HG03442 (cell line): ENCODE measurements around the gene SPTBN5.

Experiments used
- ATAC-seq: cut with Tn5 transposase; IDR thresholded peaks from one replicate; pipeline ENCODE4 v1.9.1; 2021; ENCODE audit warnings: mild to moderate bottlenecking, moderate library complexity; ENCODE audit not compliant: unreplicated experiment

SPTBN5 gene

DNA sequence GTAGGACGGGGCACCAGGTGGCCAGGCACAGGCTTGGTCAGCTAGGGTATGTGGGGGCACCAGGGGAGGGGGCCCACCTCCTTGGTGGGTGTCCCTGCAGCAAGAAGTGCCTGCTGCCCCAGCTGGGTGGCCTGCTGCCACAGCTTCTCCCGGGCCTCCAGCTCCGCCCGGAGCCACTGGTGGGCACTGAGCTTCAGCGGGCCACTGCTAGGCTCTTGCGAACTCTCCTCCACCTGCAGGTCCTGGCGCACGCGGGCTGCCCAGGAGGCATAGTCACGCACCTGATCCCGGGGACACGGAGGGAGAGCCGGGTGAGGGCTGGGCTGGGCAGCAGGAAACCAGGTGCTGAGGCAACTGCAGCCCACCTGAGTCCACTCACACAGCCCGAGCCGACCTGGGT is 25.5 kb downstream of the SPTBN5 start:
- ATAC-seq, result no peak

- no peak for ATAC-seq
Observed at GRCh38 chr15:41866872-41867579, 26.8 kb downstream of the SPTBN5 start.

DNA sequence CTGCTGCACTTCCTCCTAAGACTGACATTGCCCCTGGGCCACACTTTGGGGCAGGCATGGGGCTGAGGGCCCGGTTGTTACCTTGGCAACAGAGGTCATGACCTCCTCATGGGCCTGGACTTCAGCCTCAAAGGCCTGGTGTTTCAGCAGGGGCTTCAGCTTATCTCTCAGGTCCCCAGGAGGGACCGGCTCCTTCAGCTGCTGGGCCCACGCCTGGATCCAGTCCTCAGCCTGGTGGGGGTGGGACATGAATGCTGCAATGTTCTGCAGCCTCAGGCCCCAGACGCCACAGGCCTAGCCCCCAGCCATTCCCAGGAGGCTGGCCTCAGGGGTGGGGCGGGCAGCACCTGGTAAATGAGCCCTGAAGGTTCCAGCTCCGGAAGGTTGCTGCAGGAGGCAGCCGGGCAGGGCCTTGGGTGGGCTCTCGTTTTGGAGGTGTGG is 27.6 kb downstream of the SPTBN5 start:
- no peak for ATAC-seq

- no peak for ATAC-seq
Observed at GRCh38 chr15:41865490-41866055, 28.3 kb downstream of the SPTBN5 start.

- no peak for ATAC-seq
Observed at GRCh38 chr15:41862515-41863116, 31.2 kb downstream of the SPTBN5 start.

GRCh38 chr15:41861736-41862356 is 32.0 kb downstream of the SPTBN5 start:
- ATAC-seq, result no peak

DNA sequence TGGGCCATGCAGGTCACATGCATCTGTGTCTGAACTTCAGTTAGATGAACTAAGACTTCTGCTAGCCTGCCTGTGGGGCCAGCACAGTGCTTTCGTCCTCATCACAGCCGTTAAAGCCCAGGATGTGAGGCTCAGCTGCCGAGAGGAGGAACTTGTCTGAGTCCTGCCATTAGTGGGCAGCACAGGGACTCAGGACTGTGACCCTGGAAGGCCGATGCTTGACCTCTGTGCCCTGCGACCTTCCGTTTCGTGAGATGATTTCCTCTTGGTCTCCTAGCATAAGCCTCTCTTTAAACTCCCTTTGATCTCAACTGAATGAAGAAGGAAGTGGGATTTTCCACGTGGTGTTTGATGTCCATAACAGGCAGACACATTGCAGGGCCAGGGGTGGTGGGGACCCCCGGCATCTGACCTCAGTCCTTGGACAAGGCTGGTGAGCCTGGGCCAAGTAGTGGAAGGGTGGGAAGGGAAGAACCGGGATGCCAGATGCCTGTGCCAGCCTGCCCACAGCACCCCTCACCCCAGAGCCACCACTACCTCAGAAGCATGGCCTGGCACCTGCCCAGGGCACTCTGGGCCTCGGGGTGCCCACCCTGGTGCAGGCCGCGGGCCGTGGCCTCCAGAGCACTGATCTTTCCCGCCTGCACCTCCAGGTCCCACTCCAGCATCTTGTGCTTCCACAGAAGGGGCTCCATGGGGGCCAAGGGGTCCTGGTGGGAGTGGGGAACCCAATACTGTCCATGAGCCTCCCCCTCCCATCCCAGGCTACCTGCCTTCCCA is 33.6 kb downstream of the SPTBN5 start:
- no peak for ATAC-seq

- ATAC-seq, result no peak
Observed at GRCh38 chr15:41858756-41859155, 35.1 kb downstream of the SPTBN5 start.

GRCh38 chr15:41857316-41857715 is 36.5 kb downstream of the SPTBN5 start:
- ATAC-seq, result no peak

DNA sequence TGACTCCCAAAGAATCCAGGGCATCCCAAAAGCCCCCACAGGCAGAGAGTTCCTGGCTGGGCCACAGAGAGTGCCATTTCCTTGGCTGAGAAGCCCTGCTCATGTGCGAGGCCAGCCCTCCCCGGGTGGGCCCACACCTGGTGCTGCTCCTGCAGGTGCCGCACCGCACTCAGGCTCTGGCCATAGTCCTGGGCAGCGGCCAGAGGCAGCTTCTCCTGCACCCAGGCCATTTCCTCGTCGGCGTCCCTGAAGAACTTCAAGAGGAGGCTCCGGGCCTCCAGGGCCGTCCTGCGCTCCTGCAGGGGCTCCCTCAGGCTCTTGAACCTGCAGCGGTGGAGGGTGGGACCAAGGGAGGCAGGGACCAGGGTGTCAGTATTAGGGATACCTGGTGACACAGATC is 37.1 kb downstream of the SPTBN5 start:
- no peak for ATAC-seq

DNA sequence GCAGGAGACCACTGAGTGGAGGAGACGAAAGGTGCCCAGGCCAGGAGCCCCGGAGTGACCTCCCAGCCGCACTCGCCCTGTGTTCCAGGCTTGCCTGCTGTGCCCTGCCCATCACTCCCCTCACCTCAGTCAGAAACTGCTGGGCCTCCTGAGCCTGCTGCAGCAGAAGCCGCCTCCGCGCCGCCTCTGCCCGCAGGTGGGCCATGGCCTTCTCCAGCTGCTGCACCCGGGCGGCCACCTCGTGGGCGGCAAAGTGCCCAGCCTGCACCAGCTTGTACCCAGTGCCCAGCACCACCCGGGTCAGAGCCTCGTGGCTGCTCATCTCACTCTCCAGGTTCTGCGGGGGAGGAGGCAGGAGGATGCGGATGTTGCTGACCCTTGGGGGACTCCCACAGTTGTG is 37.6 kb downstream of the SPTBN5 start:
- no peak for ATAC-seq

DNA sequence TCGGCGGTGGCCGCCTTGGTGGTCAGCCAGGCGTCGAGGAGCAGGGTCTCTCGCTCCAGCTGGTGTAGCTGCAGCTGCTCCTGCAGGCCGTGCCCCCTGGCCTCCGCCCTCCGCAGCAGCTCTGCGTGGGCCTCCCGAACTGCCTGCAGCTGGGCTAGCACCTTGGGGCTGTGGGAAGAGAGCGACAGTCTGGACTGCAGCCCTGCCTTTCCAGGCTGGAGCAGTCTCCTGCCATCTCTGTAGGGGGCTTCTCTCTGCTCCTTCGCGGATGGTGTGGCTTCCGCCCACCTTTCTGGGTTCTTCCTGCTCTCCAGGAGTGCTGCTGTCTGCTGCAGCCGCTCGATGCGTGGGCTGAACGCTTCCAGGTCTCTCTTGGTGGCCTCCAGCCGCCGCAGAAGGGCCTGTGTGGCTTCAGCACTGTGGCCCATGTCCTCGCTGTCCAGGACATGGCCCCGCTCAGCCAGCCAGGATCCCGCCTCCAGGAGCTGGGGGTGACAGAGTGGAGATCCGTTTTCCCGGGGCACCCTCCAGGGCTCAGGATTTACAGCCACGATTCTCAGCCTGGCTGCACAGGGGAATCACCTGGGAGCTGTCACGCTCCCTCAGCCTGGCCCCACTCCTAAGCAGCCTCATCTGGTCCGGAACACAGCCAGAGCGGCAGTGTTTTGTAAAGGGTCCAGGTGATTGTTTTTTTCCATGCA is 38.4 kb downstream of the SPTBN5 start:
- no peak for ATAC-seq

DNA sequence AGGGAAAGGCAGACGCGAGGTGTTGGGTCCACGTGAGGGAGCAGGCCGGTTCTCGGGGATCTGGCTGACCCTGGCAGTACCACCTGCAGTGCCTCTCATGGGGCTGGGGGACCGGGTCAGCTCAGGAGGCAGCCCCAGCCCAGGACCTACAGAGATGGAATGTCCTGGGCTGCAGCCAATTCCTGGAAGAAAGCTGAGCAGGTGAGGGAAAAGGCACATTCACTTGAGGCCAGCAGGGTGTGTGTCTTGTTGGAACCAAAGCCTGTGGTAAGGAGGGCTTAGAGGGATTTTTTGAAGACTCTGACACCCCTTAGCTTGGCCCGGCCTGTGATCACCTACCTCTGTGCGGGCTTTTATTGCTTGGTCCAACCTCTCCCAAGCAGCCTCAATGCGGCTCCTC is 39.4 kb downstream of the SPTBN5 start:
- no peak for ATAC-seq

DNA sequence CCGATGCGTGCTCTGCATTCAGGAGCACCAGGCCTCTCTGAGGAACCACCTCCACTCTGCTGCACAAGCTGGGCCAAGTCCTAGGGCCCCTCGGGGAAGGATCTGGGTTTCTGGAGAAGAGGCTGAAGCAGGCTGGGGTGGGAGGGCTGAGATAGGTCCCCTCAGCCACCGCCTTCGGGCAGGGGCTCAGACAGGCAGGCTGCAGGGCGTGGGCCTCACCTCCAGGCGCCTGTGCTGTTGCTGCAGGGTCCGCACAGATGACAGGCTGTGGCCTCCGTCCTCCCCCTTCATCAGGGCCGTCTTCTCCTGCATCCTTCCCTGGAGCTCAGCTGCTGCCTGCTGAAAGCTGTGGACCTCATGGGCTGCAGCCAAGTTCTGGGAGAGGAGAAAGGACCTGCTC is 40.0 kb downstream of the SPTBN5 start:
- ATAC-seq, result no peak

DNA sequence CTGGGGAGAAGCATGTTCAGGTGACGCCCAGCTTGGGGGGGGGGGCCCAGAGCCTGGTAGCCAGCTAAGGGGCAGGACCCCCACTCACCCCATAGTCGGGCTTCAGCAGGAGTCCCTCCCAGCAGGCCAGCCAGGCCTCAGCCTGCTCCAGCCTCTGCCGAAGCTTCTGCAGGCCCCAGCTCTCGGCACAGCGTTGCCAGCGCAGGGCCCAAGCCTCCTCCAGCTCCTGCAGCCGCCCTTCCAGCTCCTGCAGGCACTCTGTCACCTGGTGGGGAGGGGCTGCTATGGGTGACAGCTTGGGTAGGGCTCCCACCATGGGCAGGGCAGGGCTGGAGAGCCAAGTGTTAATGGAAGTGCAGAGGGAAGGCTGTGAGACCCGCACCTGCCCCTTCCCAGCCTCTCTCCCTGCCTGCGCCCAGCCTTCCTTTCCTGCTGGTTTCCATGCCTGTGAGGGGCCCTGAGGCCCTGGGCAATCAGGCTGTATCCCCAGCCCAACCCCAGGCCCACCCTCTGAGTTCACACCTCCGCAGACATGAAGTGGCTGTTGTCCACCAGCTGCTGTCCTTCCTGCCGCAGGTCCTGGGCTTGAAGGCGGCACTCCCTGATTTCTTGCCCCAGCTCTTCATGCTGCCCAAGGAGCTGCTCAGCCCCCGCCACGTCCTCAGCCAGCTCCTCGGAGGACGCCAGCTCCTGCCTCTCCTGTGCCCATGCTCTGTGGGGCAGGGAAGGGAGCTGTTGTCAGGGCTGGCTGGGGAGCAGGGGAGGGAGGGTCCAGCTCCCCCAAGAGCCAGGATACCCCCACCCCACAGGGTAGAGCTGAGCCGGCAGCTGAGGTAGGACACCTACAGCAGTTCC is 40.9 kb downstream of the SPTBN5 start:
- no peak for ATAC-seq

- no peak for ATAC-seq
Observed at GRCh38 chr15:41851755-41852370, 42.0 kb downstream of the SPTBN5 start.

GRCh38 chr15:41851167-41851523 is 42.7 kb downstream of the SPTBN5 start:
- no peak for ATAC-seq

DNA sequence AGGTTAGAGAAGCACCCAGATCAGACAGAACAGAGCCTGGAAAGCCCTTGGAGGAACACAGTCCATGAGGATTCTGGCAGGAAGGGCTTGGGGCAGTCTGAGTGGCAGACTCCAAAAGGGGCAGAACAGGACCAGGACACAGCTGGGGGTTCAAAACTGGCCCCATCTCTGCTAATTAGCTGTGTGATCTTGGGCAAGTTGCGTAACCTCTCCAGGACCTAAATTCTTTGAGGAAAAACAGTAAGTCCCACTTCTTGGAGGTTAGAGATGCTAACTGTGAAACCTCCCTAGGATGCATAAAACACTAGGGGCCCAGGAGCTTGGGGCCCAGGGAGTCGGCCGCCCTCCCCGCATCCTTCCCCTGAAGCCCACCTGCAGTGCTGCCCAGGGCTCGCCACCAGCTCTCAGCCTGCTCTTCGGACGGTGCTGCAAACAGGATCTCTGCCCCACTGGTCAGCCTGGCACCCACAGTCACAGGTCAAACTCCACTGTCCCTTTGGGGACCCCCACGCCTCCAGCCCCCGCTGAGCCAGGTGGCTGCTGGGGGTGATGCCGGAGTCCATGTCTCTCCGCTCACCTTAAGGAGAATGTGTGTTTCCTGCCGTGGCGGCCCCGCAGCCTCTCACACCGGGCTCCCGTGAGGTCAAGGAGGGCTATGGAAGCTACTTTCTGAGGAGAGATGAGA is 43.2 kb downstream of the SPTBN5 start:
- ATAC-seq, result no peak

DNA sequence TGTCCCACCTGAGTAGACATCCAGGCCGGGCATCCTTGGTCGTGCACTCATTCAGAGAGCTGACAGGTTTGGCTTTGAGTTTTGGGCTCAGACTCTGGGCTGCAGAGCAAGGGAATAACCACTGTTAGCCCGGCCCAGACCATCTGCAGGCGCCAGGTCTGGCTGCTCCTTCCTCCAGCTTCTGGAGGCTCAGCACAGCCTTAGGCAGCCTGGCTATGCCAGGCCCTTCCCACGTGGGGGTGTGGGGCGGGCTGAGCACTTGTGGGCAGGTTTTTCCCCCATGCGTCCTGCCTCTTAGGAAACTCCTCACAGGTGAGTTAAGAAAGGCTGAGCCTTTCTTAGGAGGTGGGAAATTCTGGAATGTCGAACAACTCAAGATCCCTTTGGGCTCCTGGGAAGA is 44.0 kb downstream of the SPTBN5 start:
- no peak for ATAC-seq
